Suppressor macrophage treated with lipopolysaccharide for 1 hour (primary cell): Measurements from ENCODE around the gene LHX5.

ENCODE experiments used
- DNase-seq, 3 donors: peaks; one replicate each; pipeline ENCODE4 v3.0.0-alpha.2; 2020 to 2022

The LHX5 gene

GRCh38 chr12:113477171-113477841 lies 5.6 kb upstream of the LHX5 start:
- DNase-seq = no peak

- DNase-seq = no peak
These were observed 4.7 kb upstream of the LHX5 start for GRCh38 chr12:113476176-113476986.

GRCh38 chr12:113475451-113476175 lies 3.9 kb upstream of the LHX5 start:
- no peak for DNase-seq

GRCh38 chr12:113474635-113475436 lies 3.2 kb upstream of the LHX5 start:
- no peak for DNase-seq

GRCh38 chr12:113473942-113474341 lies 2.3 kb upstream of the LHX5 start:
- DNase-seq = no peak

- DNase-seq = no peak
These were observed 1.7 kb upstream of the LHX5 start for GRCh38 chr12:113473400-113473799.

- peak in 2 of 3 donors; percentile 40 to 59 for DNase-seq
These were observed 785 bp upstream of the LHX5 start for GRCh38 chr12:113472191-113473121.

GRCh38 chr12:113470871-113471618 lies 626 bp downstream of the LHX5 start:
- no peak for DNase-seq

GRCh38 chr12:113469949-113470743 lies 1.5 kb downstream of the LHX5 start:
- DNase-seq = peak in 1 of 3 donors; percentile 53

- no peak for DNase-seq
These were observed 2.3 kb downstream of the LHX5 start for GRCh38 chr12:113469224-113469948.

GRCh38 chr12:113468365-113469223 lies 3.1 kb downstream of the LHX5 start:
- no peak for DNase-seq

GRCh38 chr12:113467502-113468364 lies 3.9 kb downstream of the LHX5 start:
- peak in 1 of 3 donors; percentile 39 for DNase-seq

- peak in 1 of 3 donors; percentile 41 for DNase-seq
These were observed 4.5 kb downstream of the LHX5 start for GRCh38 chr12:113467142-113467501.

GRCh38 chr12:113466454-113467141 lies 5.1 kb downstream of the LHX5 start:
- DNase-seq = no peak

GRCh38 chr12:113465808-113466453 lies 5.7 kb downstream of the LHX5 start:
- no peak for DNase-seq
